ENCODE measurements around the gene MEF2B.

DNA sequence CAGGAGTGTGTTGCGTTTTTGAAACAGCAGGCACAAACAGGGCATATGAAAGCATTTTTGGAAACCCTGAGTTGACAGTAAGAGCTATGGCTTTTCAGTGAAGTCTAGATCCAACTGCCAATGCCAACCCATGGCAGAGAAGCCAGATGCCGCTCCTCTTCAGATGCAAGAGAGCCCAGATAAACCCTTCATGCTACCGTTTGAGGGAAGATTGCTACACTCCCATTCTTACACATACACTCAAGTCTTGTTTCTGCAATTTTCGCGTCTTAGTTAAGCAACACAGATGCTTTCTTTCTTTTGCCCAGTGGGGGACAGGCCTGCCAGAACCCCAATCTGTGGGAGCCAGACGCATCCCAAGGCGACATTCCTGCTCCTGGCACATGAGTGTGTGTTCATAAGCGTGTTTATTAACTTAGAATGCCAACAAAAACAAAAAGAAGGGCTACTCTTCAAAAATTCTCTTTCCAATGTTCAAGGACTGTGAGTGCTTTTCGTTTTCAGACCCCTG, 11.5 kb upstream of the MEF2B start:
- no peak for TF ChIP-seq POLR2A (IDR thresholded peaks at IDR 0.05)
- TF ChIP-seq EP300 (IDR thresholded peaks at IDR 0.05) = no peak
